GM18508 (cell line): ENCODE measurements around the gene PPP4R3B.
A peak's percentile ranks its signal among the peaks of the same experiment; 100 is the strongest.

Source experiments
- ATAC-seq: cut with Tn5 transposase; IDR thresholded peaks from one replicate; pipeline ENCODE4 v1.9.1; 2021; ENCODE audit warnings: moderate number of reproducible peaks; ENCODE audit not compliant: insufficient read depth, unreplicated experiment

PPP4R3B gene

DNA sequence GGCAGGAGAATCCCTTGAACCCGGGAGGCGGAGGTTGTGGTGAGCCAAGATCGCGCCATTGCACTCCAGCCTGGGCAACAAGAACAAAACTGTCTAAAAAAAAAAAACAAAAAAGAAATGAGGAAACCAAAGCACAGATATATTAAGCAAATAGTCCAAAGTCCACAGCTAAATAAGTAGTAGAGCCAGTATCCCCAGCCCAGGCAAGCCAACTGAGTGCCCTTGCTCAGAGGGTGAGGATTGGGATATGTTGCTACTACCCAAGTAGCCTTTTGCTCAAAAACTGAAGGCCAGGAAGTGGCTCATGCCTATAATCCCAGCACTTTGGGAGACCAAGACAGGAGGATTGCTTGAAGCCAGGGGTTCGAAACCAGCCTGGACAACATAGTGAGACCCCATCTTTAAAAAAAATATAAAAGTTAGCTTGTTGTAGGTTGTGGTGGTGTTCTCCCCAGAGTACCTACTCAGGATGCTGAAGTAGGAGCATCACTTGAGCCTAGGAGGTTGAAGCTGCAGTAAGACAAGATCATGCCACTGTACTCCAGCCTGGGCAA is 92.5 kb downstream of the PPP4R3B start:
- no peak for ATAC-seq

- ATAC-seq, result no peak
These were observed 97.2 kb downstream of the PPP4R3B start for GRCh38 chr2:55519938-55520885.

DNA sequence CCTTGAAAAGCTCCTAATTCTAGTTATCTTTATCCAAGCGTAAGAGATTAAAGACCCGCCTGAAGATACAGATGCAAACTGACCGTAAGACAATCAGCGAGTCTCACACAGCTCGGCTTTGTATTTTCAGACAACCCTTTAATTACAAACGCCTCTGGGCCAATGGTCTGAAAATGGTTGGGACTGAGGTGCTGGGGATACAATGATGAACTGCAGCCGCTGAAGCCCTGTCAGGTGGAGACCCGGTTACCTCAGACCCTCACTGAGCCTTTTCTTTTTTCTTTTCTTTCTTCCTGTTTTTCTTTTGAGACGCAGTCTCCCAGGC is 98.6 kb downstream of the PPP4R3B start:
- peak; percentile 3 for ATAC-seq

DNA sequence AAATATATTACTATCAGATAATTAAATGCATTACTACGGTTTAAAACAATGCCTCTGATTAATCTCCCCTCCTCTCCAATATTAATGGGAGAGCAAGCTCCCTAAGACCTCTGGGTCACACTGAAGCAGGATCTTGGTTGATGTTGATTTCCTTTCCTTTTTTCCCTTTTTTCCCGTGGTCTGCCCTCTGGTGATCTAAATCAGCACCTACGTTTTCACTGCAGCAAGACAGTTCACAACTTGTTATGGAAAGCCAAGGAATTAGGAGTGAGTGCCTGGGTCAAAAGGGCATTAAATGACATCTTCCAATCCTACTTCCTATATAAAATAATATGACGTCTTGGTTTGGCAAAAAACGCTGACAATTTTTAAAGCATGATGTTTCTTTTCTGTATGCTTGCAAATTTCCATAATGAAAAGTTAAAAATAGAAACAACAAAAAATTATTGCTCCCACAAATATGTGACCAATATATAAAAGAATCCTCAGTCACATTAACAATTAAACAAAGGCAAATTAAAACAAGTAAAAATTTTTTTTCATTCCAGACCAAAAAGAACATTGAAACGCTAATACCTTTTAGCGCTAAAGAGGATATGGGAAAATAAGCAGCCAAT is 105.8 kb downstream of the PPP4R3B start:
- ATAC-seq, result no peak

DNA sequence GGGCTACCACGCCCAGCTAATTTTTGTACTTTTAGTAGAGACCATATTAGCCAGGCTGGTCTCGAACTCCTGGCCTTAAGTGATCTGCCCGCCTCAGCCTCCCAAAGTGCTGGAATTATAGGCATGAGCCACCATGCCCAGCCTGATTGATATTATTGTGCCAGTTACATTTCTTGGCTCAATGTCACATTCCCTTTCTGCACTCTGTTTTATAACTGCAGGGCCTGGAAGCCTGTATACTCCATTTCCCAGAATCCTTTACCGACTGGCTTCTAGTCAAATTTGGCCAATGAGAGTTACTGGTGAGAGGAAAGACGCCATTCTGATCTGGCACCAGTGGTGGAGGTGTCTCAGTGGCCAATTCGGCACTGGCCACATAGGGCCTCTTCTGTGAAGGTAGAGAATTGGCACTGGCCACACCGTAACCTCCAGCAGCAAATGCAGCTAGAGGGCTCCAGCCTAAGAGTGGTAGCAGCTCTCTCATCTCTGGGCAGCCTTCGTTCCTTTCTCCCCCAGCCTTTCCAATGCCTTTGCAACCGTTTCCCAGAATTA is 114.8 kb downstream of the PPP4R3B start:
- ATAC-seq, result no peak

DNA sequence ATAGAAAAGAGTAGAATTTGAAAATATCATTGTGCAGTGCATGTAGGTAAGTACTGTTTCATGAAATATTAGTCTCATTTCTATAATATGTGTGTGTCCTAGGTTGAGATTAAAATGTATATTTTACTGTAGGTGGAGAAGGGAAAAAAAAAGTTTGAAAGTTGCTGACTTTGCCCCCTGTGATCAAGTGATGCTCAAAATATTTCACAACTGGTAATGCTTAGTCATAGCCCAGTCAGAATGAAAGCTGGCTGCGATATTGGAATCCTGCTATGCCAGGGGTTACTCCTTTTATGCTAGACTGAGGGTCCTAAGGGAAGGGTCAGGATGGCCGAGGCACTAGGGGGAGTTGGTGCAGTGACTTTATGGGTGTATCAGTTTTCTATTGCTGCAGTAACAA is 117.4 kb downstream of the PPP4R3B start:
- ATAC-seq, result no peak

DNA sequence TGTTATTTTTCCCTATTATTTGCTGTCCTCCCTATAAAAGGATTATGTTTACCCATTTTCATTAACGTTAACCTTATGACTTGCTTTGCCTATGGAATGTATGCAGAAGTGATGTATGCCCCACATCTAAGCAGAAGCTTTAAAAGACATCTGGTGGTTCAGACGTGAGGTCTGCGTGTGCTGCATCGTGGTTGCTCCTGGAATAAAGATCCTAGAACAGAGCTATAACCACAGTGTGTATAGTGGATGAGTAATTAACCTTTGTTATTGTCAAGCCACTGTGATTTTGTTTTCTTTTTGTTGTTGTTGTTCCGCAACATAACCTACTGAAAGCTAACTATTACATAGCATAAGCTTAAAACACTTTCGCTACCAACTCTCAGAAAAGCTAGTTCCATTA is 118.8 kb downstream of the PPP4R3B start:
- ATAC-seq, result no peak
